Peyer's patch (tissue), 4 donors: ENCODE measurements around the gene SPOCK2. TPM values are rescaled to one million over a fixed set of nuclear protein-coding genes. Genes with fewer than 3 reads are reported as not detected.

ENCODE experiments used
- DNase-seq, 3 donors: peaks; one replicate each; pipeline ENCODE4 v3.0.0-alpha.2; 2017 to 2019
- H3K27ac ChIP-seq, 4 donors: fragments of 200-600 bp; sonication (generic); one replicate each; pipeline ENCODE4 v1.5.1; 2016 to 2019
- H3K27me3 ChIP-seq, 2 donors: fragments of 200-600 bp; sonication (generic); one replicate each; pipeline ENCODE4 v1.5.1; 2019
- H3K36me3 ChIP-seq, 3 donors: fragments of 200-600 bp; sonication (generic); one replicate each; pipeline ENCODE4 v1.5.1; 2016 to 2019
- H3K4me1 ChIP-seq, 4 donors: fragments of 200-600 bp; sonication (generic); one replicate each; pipeline ENCODE4 v1.5.1; 2016 to 2019
- H3K4me3 ChIP-seq, 4 donors: fragments of 200-600 bp; sonication (generic); 1 replicate in 3 of 4; 2 replicates in 1 of 4; pipeline ENCODE4 v1.5.1; 2016 to 2019; ENCODE audit warnings: mild to moderate bottlenecking in 1 of 4
- H3K9me3 ChIP-seq, 4 donors: fragments of 200-600 bp; sonication (generic); one replicate each; pipeline ENCODE4 v1.5.1; 2016 to 2019; ENCODE audit warnings: mild to moderate bottlenecking in 1 of 4
- POLR2A ChIP-seq, 2 donors: fragments of 450-650 bp; IDR thresholded peaks; one replicate each; pipeline ENCODE4 v1.5.1; 2017; ENCODE audit warnings: antibody characterized with exemption in 2 of 2, mild to moderate bottlenecking in 2 of 2, moderate library complexity in 2 of 2
- total RNA-seq, 4 donors: library from RNA; depleted of rRNA; stranded (reverse); fragments of >200 nt; gene quantifications; one replicate each; pipeline ENCODE4 v1.1.0, GENCODE V29; 2016
- TF ChIP-seq, protein P1 (sequence below), 6 experiments: fragments of 450-650 bp in 4 of 6; fragments of 200-600 bp in 2 of 6; sonication (generic) in 1 of 6; IDR thresholded peaks; one replicate each; pipeline ENCODE4 v1.5.1; 2017 to 2019; ENCODE audit warnings: antibody characterized with exemption in 6 of 6, mild to moderate bottlenecking in 3 of 6, moderate library complexity in 1 of 6

SPOCK2 gene
- total RNA-seq, 4 donors from 2014 or later: 8.3 to 54.5 (median 11.4) TPM

DNA sequence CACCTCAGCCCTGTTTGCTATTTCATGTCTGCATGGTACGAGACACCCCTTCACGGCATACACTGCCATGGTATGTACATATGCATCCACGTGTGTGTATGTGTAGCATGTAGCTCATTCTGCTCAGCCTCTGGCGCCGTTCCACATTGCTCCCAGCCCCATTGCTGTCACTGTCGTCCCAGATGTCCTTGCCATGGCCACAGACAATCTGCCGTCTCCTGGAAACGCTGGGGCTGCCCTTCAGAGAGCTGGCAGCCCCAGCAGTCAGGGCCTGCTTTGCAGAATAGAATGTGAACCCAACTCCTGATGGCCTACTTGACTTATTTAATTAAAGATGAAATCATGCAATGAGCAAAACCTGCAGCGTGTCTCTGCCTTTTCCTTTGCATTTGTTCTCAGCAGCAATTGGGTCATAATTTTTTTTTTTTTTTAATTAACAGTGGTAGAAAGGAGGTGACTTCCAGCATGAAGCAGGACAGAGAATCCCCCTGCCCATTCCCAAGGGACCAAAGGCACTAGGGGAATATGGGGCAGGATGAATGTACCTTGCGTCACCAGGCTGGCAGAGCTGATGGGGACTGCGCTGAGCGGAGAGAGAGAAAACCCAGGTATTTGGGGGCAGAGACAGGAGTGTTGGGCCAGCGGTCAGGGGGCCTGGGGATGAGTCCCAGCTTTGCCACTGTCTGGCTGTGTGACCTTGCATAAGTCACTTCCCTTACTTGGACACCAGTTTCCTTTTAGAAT lies 75.0 kb downstream of the SPOCK2 start:
- DNase-seq: no peak
- Histone ChIP-seq H3K4me3 (no peak overlapping the region), H3K27me3 (no peaks in the 10 kb centered on the region), H3K9me3 (no peaks in the 10 kb centered on the region), H3K4me1 (peaks cover 0 to 29% (median 1%) of the 10 kb centered on the region in 4 donors), H3K36me3 (no peaks in the 10 kb centered on the region), H3K27ac (no peak overlapping the region)
- TF ChIP-seq, protein P1, sequence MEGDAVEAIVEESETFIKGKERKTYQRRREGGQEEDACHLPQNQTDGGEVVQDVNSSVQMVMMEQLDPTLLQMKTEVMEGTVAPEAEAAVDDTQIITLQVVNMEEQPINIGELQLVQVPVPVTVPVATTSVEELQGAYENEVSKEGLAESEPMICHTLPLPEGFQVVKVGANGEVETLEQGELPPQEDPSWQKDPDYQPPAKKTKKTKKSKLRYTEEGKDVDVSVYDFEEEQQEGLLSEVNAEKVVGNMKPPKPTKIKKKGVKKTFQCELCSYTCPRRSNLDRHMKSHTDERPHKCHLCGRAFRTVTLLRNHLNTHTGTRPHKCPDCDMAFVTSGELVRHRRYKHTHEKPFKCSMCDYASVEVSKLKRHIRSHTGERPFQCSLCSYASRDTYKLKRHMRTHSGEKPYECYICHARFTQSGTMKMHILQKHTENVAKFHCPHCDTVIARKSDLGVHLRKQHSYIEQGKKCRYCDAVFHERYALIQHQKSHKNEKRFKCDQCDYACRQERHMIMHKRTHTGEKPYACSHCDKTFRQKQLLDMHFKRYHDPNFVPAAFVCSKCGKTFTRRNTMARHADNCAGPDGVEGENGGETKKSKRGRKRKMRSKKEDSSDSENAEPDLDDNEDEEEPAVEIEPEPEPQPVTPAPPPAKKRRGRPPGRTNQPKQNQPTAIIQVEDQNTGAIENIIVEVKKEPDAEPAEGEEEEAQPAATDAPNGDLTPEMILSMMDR (IDR thresholded peaks at IDR 0.05): no peak
- no peak for TF ChIP-seq POLR2A (IDR thresholded peaks at IDR 0.05)

DNA sequence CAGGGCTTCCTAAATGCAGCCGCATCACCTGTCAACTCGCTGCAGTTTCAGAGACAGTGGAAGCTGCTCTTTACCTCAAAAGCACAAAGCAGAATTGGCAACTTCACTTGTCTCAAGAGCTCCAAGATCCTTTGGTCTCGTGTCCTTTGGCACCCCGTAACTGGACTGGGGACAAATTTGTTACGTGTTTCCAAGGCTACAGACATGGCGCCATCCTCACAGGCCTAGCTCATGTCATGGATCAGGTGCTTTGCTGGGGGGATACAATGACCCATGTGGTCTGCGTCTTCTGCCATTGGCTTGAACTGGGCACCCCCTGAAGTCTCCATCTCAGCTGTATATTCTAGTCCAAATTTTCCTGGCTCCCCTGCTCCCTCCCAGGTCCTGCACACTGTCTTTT lies 75.6 kb downstream of the SPOCK2 start:
- DNase-seq: no peak

DNA sequence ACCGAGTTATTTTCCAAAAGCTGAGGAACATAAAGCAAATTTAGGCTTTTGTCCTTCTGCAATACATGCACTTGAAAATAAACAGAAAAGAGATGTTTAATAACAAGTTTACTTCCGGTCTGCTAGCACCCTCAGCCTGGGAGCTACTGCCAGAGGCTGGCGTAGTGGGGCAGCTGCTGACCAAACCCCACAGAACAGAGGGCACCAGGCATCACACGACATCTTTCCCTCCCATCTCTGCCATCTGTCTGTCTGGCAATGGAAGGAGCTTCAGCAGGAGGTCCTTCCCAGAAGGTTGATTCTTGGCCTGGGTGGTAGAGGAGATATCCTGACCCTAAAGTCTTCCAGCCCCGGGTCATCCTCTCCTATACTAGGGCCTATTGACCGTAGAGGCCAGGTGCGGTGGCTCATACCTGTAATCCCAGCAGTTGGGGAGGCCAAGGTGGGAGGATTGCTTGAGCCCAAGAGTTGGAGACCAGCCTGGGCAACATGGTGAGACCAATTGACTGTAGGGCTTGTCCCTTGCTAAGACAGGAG lies 76.3 kb downstream of the SPOCK2 start:
- no peak overlapping the region for H3K4me3 ChIP-seq
- no peak for DNase-seq
- peaks cover 0 to 32% (median 1%) of the 10 kb centered on the region in 4 donors for H3K4me1 ChIP-seq
- no peaks in the 10 kb centered on the region for H3K9me3 ChIP-seq
- TF ChIP-seq, protein P1 (IDR thresholded peaks at IDR 0.05): no peak
- TF ChIP-seq POLR2A (IDR thresholded peaks at IDR 0.05): no peak
- H3K27ac ChIP-seq: peak overlapping the region in 1 of 4 donors; percentile 4
- no peaks in the 10 kb centered on the region for H3K36me3 ChIP-seq
- no peaks in the 10 kb centered on the region for H3K27me3 ChIP-seq

More for the DNA sequence above, 75.6 kb downstream of the SPOCK2 start:
- no peaks in the 10 kb centered on the region for H3K36me3 ChIP-seq
- no peaks in the 10 kb centered on the region for H3K27me3 ChIP-seq
- no peak overlapping the region for H3K27ac ChIP-seq
- no peak for TF ChIP-seq POLR2A (IDR thresholded peaks at IDR 0.05)
- TF ChIP-seq, protein P1 (IDR thresholded peaks at IDR 0.05): no peak
- H3K4me1 ChIP-seq: peaks cover 0 to 32% (median 1%) of the 10 kb centered on the region in 4 donors
- H3K9me3 ChIP-seq: no peaks in the 10 kb centered on the region
- H3K4me3 ChIP-seq: no peak overlapping the region

DNA sequence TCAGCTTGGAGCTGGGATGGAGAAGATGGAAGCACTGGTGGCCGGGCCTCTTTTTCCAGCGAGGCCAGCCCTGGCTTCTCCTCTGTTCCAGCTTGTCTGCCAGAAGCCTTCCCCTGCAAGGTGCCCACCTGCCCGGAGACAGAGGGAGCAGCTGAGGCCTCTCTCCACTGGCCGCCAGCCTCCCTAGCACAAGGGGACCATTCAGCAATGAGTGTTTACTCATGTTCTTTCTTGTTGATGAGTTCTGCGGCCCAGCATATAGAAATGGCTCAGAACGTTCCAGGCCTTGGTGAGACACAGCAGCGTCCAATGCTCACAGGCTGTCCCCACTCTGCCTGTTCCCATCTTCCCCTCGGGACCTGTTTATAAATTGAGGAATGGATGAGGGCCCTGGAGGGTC lies 76.9 kb downstream of the SPOCK2 start:
- Histone ChIP-seq H3K36me3 (no peaks in the 10 kb centered on the region), H3K4me3 (no peak overlapping the region), H3K9me3 (no peaks in the 10 kb centered on the region), H3K27me3 (no peaks in the 10 kb centered on the region), H3K4me1 (peaks cover 0 to 34% (median 1%) of the 10 kb centered on the region in 4 donors), H3K27ac (peak overlapping the region in 1 of 4 donors; percentile 4)
- no peak for DNase-seq
- TF ChIP-seq POLR2A (IDR thresholded peaks at IDR 0.05): no peak
- TF ChIP-seq, protein P1 (IDR thresholded peaks at IDR 0.05): no peak

DNA sequence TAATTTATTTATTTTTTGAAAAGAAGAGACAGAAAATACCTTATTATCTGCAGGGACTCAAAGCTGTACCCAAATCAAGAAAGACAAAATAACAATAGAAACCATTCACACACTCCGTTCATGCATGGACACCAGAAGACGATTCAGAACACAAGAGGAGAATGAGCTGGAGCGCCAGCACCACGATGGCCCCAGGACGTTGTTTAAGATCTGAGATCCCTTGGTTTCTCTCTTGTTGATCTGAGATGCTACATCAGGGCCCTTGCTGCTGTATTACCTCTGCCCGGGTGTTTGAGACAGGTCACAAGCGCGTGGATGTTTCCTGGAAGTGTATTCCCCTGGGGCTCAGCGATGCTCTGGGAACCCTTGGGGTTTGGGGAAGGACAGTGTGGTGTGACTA lies 77.3 kb downstream of the SPOCK2 start:
- Histone ChIP-seq H3K9me3 (no peaks in the 10 kb centered on the region), H3K27ac (peak overlapping the region in 3 of 4 donors; percentile 4 to 91 (median 47)), H3K36me3 (no peaks in the 10 kb centered on the region), H3K4me1 (peaks cover 0 to 31% (median 1%) of the 10 kb centered on the region in 4 donors), H3K4me3 (no peak overlapping the region), H3K27me3 (no peaks in the 10 kb centered on the region)
- TF ChIP-seq, protein P1 (IDR thresholded peaks at IDR 0.05): no peak
- TF ChIP-seq POLR2A (IDR thresholded peaks at IDR 0.05): no peak
- no peak for DNase-seq
